Left lung (tissue), 10 donors: ENCODE data around the gene PODXL. TPM values are rescaled to one million over a fixed set of nuclear protein-coding genes. Genes with fewer than 3 reads are reported as not detected.

Source experiments
- ATAC-seq: fragments of 200-7000 bp; cut with Tn5 transposase; one replicate; pipeline ENCODE4 v1.9.1; 2020; ENCODE audit warnings: moderate library complexity
- DNase-seq, 4 donors: peaks; one replicate each; pipeline ENCODE4 v3.0.0-alpha.2; 2013 to 2020
- H3K27ac ChIP-seq, 2 donors: fragments of 200-600 bp; sonication (generic) in 1 of 2; one replicate each; pipeline versions ENCODE4 v1.5.0 to v1.8.0; 2020 to 2021
- H3K27me3 ChIP-seq, 2 donors: fragments of 200-600 bp; sonication (generic) in 1 of 2; one replicate each; pipeline versions ENCODE4 v1.5.0 to v1.8.0; 2020 to 2021
- H3K36me3 ChIP-seq, 2 donors: fragments of 200-600 bp; sonication (generic) in 1 of 2; one replicate each; pipeline versions ENCODE4 v1.5.0 to v1.8.0; 2020 to 2021
- H3K4me1 ChIP-seq, 2 donors: fragments of 200-600 bp; one replicate each; pipeline ENCODE4 v1.8.0; 2021
- H3K4me3 ChIP-seq, 2 donors: fragments of 200-600 bp; sonication (generic) in 1 of 2; one replicate each; pipeline versions ENCODE4 v1.5.0 to v1.8.0; 2020 to 2021; ENCODE audit warnings: mild to moderate bottlenecking in 1 of 2
- H3K9me3 ChIP-seq, 2 donors: fragments of 200-600 bp; sonication (generic) in 1 of 2; one replicate each; pipeline versions ENCODE4 v1.5.0 to v1.8.0; 2020 to 2021
- intact Hi-C, 2 donors: fragments of 100-400 bp; cut with DNase I; formaldehyde crosslinking; loops; one replicate each; pipeline versions ENCODE4 v1.11.2 to v1.14.2; 2022
- polyA plus RNA-seq, 6 donors: library from polyadenylated mRNA; unstranded; fragments of 120-200 nt; gene quantifications; one replicate each; pipeline ENCODE4 v1.2.1, GENCODE V29; 2013; ENCODE audit not compliant: insufficient read length in 6 of 6
- total RNA-seq, 2 donors: library from RNA; stranded (reverse); fragmentation: NEBNext Ultra II Directional; extraction: Animal tissue kit (Norgen Biotek cat#: 25700); gene quantifications; one replicate each; pipeline ENCODE4 v1.2.1, GENCODE V29; 2021
- TF ChIP-seq, protein P1 (sequence below), 2 donors: fragments of 200-600 bp; sonication (generic) in 1 of 2; IDR thresholded peaks; one replicate each; pipeline versions ENCODE4 v1.5.0 to v1.8.0; 2021; ENCODE audit warnings: antibody characterized with exemption in 2 of 2
- donor health status: DM: no; HTN: yes; CAD: no.
- donor health status: DM: no; HTN: no; CAD: no.

PODXL gene
- total and polyA plus RNA-seq, 8 donors = 52.3 to 124 (median 63.0) TPM

DNA sequence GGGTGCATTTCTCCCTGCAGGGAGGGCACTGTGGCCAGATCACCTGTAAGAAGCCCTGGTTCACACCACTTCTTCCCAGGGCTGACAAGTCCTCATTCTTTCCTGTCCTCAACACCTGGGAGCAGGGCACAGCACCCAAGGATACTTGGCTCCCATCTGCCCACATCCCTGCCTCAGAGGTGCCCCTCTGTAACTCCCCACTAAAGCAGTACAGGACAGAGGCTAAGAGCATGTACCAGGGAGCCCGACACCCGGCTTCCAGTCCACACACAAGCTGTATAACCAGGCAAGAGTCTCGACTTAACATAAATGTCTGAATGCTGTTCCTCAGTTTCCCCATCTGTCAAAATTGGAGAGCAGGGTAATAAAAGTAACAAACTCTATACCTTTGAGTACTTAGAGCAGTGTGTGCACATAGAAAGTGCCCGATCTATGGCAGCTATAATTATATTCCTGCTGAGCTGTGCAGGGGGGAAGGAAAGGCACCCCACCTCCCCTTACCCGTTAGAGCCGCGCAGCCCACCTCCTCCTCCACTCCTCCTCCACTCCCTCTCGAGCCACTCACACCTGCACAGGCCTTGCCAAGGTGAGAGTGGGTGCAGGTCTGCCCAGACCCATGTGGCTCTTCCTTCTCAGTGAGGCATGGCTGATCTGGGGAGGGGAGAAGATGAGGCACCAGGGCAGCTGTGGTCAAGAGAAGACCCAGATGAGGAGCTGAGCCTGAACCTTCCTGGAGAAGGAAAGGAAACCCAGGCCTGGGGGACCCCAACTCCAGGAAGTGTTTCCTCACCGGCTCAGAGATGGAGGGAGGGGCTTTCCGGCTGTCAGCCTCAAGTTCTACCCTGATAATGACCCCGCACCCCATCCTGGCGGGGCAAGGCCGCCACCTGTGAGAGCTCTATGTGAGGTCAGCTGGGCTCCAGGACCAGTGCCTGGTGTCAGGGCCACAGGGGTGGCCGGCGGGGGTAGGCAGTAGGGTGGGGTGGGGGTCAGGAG, 22.6 kb downstream of the PODXL start:
- Histone ChIP-seq H3K27me3 (no peaks in the 10 kb centered on the region), H3K36me3 (no peaks in the 10 kb centered on the region), H3K4me1 (peaks cover 0 to 20% of the 10 kb centered on the region in 2 donors), H3K27ac (peak overlapping the region in 1 of 2 donors; percentile 63), H3K4me3 (no peak overlapping the region), H3K9me3 (no peaks in the 10 kb centered on the region)
- no peak for ATAC-seq
- TF ChIP-seq, protein P1, sequence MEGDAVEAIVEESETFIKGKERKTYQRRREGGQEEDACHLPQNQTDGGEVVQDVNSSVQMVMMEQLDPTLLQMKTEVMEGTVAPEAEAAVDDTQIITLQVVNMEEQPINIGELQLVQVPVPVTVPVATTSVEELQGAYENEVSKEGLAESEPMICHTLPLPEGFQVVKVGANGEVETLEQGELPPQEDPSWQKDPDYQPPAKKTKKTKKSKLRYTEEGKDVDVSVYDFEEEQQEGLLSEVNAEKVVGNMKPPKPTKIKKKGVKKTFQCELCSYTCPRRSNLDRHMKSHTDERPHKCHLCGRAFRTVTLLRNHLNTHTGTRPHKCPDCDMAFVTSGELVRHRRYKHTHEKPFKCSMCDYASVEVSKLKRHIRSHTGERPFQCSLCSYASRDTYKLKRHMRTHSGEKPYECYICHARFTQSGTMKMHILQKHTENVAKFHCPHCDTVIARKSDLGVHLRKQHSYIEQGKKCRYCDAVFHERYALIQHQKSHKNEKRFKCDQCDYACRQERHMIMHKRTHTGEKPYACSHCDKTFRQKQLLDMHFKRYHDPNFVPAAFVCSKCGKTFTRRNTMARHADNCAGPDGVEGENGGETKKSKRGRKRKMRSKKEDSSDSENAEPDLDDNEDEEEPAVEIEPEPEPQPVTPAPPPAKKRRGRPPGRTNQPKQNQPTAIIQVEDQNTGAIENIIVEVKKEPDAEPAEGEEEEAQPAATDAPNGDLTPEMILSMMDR (IDR thresholded peaks at IDR 0.05) = no peak
- intact Hi-C loops = no loop called here
- DNase-seq = no peak

DNA sequence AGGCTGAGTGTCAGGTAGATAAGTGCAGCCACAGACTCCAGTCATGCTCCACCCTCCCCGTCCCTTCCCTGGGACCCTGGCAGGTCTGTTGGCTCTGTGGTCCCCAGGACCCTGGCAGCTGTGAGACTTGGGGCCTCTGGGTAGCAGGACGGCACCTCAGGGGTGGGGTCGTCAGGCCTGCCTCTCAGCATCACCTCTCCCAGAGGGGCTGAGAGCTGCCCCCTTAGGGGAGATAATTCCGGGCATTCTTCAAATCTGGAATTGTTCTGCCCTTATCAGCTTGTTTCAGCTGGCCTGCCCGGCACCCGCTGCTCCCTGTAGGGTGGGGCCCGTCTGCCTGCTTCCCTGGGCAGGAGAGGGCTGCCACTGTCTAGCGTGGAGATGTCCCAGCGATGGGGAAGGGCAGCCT, 23.3 kb downstream of the PODXL start:
- intact Hi-C loops = no loop called here
- Histone ChIP-seq H3K27me3 (no peaks in the 10 kb centered on the region), H3K9me3 (no peaks in the 10 kb centered on the region), H3K4me1 (peaks cover 0 to 20% of the 10 kb centered on the region in 2 donors), H3K27ac (peak overlapping the region; percentile 13 to 63), H3K4me3 (no peak overlapping the region), H3K36me3 (no peaks in the 10 kb centered on the region)
- TF ChIP-seq, protein P1 (IDR thresholded peaks at IDR 0.05) = no peak
- ATAC-seq (peak; percentile 35), DNase-seq (no peak)

DNA sequence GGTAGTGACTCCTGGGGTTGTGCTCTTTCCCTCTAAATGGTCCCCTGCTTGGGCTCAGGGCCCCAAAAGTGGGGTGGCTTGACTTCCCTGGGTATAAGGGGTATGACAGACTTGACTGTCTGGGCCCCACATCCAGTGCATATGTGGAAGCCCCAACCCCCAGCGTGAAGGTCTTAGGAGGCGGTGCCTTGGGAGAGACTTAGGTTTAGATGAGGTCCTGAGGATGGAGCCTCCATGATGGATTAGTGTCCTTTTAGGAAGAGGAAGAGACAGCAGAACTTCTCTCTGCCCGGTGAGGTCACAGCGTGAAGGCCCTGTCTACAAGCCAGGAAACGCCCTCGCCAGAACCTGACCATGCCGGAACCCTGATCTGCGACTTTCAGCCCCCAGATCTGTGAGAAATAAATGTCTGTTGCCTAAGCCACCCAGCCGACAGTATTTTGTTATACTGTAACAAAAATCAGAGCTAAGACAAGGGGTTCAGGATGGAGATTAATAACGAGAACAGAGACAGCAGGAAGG, 23.8 kb downstream of the PODXL start:
- intact Hi-C loops = no loop called here
- no peak for DNase-seq
- H3K27ac ChIP-seq = peak overlapping the region; percentile 13 to 63
- no peaks in the 10 kb centered on the region for H3K9me3 ChIP-seq
- H3K4me1 ChIP-seq = peaks cover 0 to 20% of the 10 kb centered on the region in 2 donors
- no peak for ATAC-seq
- no peaks in the 10 kb centered on the region for H3K36me3 ChIP-seq
- no peak overlapping the region for H3K4me3 ChIP-seq
- TF ChIP-seq, protein P1 (IDR thresholded peaks at IDR 0.05) = no peak
- H3K27me3 ChIP-seq = no peaks in the 10 kb centered on the region

DNA sequence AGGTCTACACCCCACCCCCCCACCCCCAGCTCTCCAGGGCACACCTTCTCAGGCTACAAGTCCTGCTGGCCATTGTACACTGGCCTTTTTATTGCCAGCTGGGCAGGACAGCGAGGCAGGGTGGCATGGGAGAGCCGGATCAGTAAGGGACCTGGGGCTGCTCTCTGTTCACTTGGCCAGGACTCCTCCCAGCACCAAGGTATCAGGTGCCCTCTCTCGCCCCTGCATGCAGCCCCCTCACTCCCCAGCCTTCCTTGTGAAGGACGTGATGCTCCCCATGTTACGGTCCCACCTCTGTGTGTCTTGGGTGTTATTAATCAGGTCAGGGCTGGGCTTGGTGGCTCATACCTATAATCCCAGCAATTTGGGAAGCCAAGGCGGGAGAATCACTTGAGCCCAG, 26.3 kb downstream of the PODXL start:
- ATAC-seq (no peak), DNase-seq (no peak)
- no peaks in the 10 kb centered on the region for H3K36me3 ChIP-seq
- H3K9me3 ChIP-seq = no peaks in the 10 kb centered on the region
- H3K27ac ChIP-seq = no peak overlapping the region
- H3K4me3 ChIP-seq = no peak overlapping the region
- intact Hi-C loops = no loop called here
- TF ChIP-seq, protein P1 (IDR thresholded peaks at IDR 0.05) = no peak
- no peaks in the 10 kb centered on the region for H3K27me3 ChIP-seq
- H3K4me1 ChIP-seq = peaks cover 0 to 12% of the 10 kb centered on the region in 2 donors

DNA sequence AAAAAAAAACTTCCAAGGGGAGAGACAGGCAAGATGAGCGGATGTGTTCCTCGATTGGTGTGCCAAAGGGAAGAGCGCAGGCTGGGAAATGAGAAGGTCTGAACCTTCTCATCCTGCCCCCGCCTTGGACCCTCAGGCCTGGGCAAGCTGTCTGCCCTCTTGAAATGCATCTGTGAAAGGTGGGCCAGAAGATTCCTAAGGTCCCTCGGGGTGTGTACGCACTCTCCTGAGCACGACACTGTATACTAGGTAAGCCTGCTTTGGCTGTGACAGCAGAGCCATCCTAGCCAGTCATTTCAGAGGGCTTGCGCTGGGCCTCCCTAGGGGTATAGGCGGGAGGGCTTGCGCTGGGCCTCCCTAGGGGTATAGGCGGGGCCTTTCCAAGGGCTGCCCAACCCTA, 26.8 kb downstream of the PODXL start:
- DNase-seq = peak in 1 of 4 donors; percentile 15
- TF ChIP-seq, protein P1 (IDR thresholded peaks at IDR 0.05) = no peak
- Histone ChIP-seq H3K36me3 (no peaks in the 10 kb centered on the region), H3K9me3 (no peaks in the 10 kb centered on the region), H3K4me1 (peaks cover 0 to 12% of the 10 kb centered on the region in 2 donors), H3K27me3 (no peaks in the 10 kb centered on the region), H3K27ac (no peak overlapping the region), H3K4me3 (no peak overlapping the region)
- ATAC-seq = no peak
- intact Hi-C loops = no loop called here
